SK-N-SH (cell line): ENCODE data around the gene ENKUR. TPM values are rescaled to one million over a fixed set of nuclear protein-coding genes. Genes with fewer than 3 reads are reported as not detected.

Experiments
- CTCF ChIA-PET: fragments of 300-600, 350-600 bp; formaldehyde crosslinking; extraction: SDS; loops from one replicate; lab custom pipeline; 2021; lab: Yijun Ruan, JAX
- POLR2A ChIA-PET: fragments of 350-600 bp; sonication (Branson Sonifier 250); formaldehyde crosslinking; extraction: SDS; loops from one replicate; lab custom pipeline; 2020; ENCODE audit warnings: antibody characterized with exemption, inconsistent platforms; lab: Yijun Ruan, JAX
- DNase-seq: peaks from one replicate; pipeline ENCODE4 v3.0.0; 2012
- H2AFZ ChIP-seq: fragments of 200-600 bp; sonication (generic); 2 replicates; pipeline ENCODE4 v1.8.1; 2016; ENCODE audit warnings: antibody characterized with exemption, mild to moderate bottlenecking, low read depth
- H3F3A ChIP-seq: fragments of 200-600 bp; sonication (generic); replicated peaks from 2 replicates; pipeline ENCODE3; 2016; ENCODE audit warnings: antibody characterized with exemption, mild to moderate bottlenecking; ENCODE audit not compliant: insufficient read depth
- H3K27ac ChIP-seq, 2 experiments: fragments of 200-500 bp in 1 of 2; fragments of 200-600 bp in 1 of 2; sonication (Bioruptor generic) in 1 of 2; sonication (generic), shearing (Covaris generic) in 1 of 2; 2 replicates each; pipeline versions ENCODE4 v1.5.1 to v1.6.1; 2014 to 2016; ENCODE audit warnings: low read depth in 2 of 2, inconsistent platforms in 1 of 2, low read length in 1 of 2, mild to moderate bottlenecking in 1 of 2, mixed read lengths in 1 of 2
- H3K27me3 ChIP-seq: fragments of 200-600 bp; sonication (generic), shearing (Covaris generic); 2 replicates; pipeline ENCODE4 v1.6.1; 2016; ENCODE audit warnings: mixed run types; ENCODE audit not compliant: insufficient read depth
- H3K36me3 ChIP-seq, 2 experiments: fragments of 200-500 bp in 1 of 2; fragments of 200-600 bp in 1 of 2; sonication (Bioruptor generic) in 1 of 2; sonication (generic) in 1 of 2; replicated peaks in 1 of 2; 2 replicates each; pipeline versions ENCODE3 to v1.5.1; 2014 to 2016; ENCODE audit warnings: low read length in 1 of 2, mild to moderate bottlenecking in 1 of 2; ENCODE audit not compliant: insufficient read depth in 2 of 2, control insufficient read depth in 1 of 2
- H3K4me1 ChIP-seq, 2 experiments: fragments of 200-500 bp in 1 of 2; fragments of 200-600 bp in 1 of 2; sonication (Bioruptor generic) in 1 of 2; sonication (generic), shearing (Covaris generic) in 1 of 2; 2 replicates each; pipeline versions ENCODE4 v1.5.1 to v1.6.1; 2014 to 2016; ENCODE audit warnings: low read depth in 1 of 2, low read length in 1 of 2, mixed run types in 1 of 2; ENCODE audit not compliant: insufficient read depth in 2 of 2, control insufficient read depth in 1 of 2
- H3K4me2 ChIP-seq: fragments of 200-600 bp; sonication (generic), shearing (Covaris generic); 2 replicates; pipeline ENCODE4 v1.6.1; 2017; ENCODE audit warnings: mixed run types
- H3K4me3 ChIP-seq, 2 experiments: fragments of 200-500 bp in 1 of 2; fragments of 200-600 bp in 1 of 2; sonication (Bioruptor generic) in 1 of 2; sonication (generic), shearing (Covaris generic) in 1 of 2; 2 replicates each; pipeline versions ENCODE4 v1.5.1 to v1.8.1; 2014 to 2016; ENCODE audit warnings: low read depth in 2 of 2, inconsistent platforms in 1 of 2, low read length in 1 of 2, mild to moderate bottlenecking in 1 of 2, mixed read lengths in 1 of 2, moderate library complexity in 1 of 2
- H3K79me2 ChIP-seq: fragments of 200-600 bp; sonication (generic); 2 replicates; pipeline ENCODE4 v1.8.1; 2017; ENCODE audit warnings: mild to moderate bottlenecking; ENCODE audit not compliant: insufficient read depth
- H3K9ac ChIP-seq: fragments of 200-600 bp; sonication (generic); 2 replicates; pipeline ENCODE4 v1.6.1; 2017; ENCODE audit warnings: mixed run types
- H3K9me2 ChIP-seq: fragments of 200-600 bp; sonication (generic); 2 replicates; pipeline ENCODE4 v1.6.1; 2017; ENCODE audit warnings: mixed run types
- H3K9me3 ChIP-seq: fragments of 200-600 bp; sonication (generic); 2 replicates; pipeline ENCODE4 v1.6.1; 2017; ENCODE audit warnings: mixed run types, mild to moderate bottlenecking, moderate library complexity
- H4K20me1 ChIP-seq: fragments of 200-600 bp; sonication (generic); 2 replicates; pipeline ENCODE4 v1.6.1; 2017; ENCODE audit warnings: mild to moderate bottlenecking, mixed run types; ENCODE audit not compliant: insufficient read depth
- ELF1 ChIP-seq: IDR thresholded peaks from 2 replicates; pipeline ENCODE4 v1.4.0; 2012
- EP300 ChIP-seq, 2 experiments: IDR thresholded peaks; 2 replicates each; pipeline versions ENCODE4 v1.4.0 to v1.6.1; 2012; ENCODE audit warnings: borderline replicate concordance in 1 of 2, low read depth in 1 of 2, low read length in 1 of 2
- EZH2phosphoT487 ChIP-seq: fragments of 200-600 bp; sonication (generic); IDR thresholded peaks from 2 replicates; pipeline ENCODE4 v1.6.1; 2017; ENCODE audit warnings: low read depth, mixed run types, mild to moderate bottlenecking, antibody characterized with exemption, moderate library complexity, borderline replicate concordance
- FOSL2 ChIP-seq: IDR thresholded peaks from 2 replicates; pipeline ENCODE4 v1.4.0; 2012; ENCODE audit warnings: low read depth, mild to moderate bottlenecking, moderate library complexity, borderline replicate concordance
- FOXJ3 ChIP-seq: sonication (generic); formaldehyde crosslinking; IDR thresholded peaks from 2 replicates; pipeline ENCODE4 v1.5.1; 2020; ENCODE audit warnings: mild to moderate bottlenecking, missing genetic modification reagents
- FOXM1 ChIP-seq: IDR thresholded peaks from 2 replicates; pipeline ENCODE4 v1.4.0; 2012; ENCODE audit warnings: low read depth, mild to moderate bottlenecking
- GABPA ChIP-seq: IDR thresholded peaks from 2 replicates; pipeline ENCODE4 v1.4.0; 2012; ENCODE audit warnings: low read depth, mild to moderate bottlenecking
- IRF3 ChIP-seq: fragments of 150-350 bp; IDR thresholded peaks from 2 replicates; pipeline ENCODE4 v1.6.1; 2016; ENCODE audit warnings: mild to moderate bottlenecking, low read depth, low read length
- JUND ChIP-seq: IDR thresholded peaks from 2 replicates; pipeline ENCODE4 v1.4.0; 2012
- MAX ChIP-seq: IDR thresholded peaks from 2 replicates; pipeline ENCODE4 v1.4.0; 2012; ENCODE audit warnings: low read depth
- NFIC ChIP-seq: IDR thresholded peaks from 2 replicates; pipeline ENCODE4 v1.4.0; 2012; ENCODE audit warnings: borderline replicate concordance
- PBX3 ChIP-seq: IDR thresholded peaks from 2 replicates; pipeline ENCODE4; 2012
- REST ChIP-seq: IDR thresholded peaks from 2 replicates; pipeline ENCODE4 v1.6.1; 2012; ENCODE audit warnings: mild to moderate bottlenecking, low read depth, low read length, moderate library complexity
- SIN3A ChIP-seq: IDR thresholded peaks from 2 replicates; pipeline ENCODE4 v1.6.1; 2012; ENCODE audit warnings: low read depth, mild to moderate bottlenecking, low read length, moderate library complexity, borderline replicate concordance
- SMC3 ChIP-seq: IDR thresholded peaks from 2 replicates; pipeline ENCODE4 v1.6.1; 2012; ENCODE audit warnings: low read depth, low read length, improper control_type of control experiment
- TAF1 ChIP-seq: IDR thresholded peaks from 2 replicates; pipeline ENCODE4 v1.6.1; 2012; ENCODE audit warnings: low read depth, mild to moderate bottlenecking, low read length, moderate library complexity, borderline replicate concordance
- TCF12 ChIP-seq: IDR thresholded peaks from 2 replicates; pipeline ENCODE4 v1.4.0; 2012
- USF1 ChIP-seq: IDR thresholded peaks from 2 replicates; pipeline ENCODE4 v1.4.0; 2012; ENCODE audit warnings: low read depth, borderline replicate concordance
- USF2 ChIP-seq: fragments of 150-350 bp; IDR thresholded peaks from 2 replicates; pipeline ENCODE4 v1.6.1; 2017; ENCODE audit warnings: antibody characterized with exemption, low read length, low read depth, borderline replicate concordance
- YY1 ChIP-seq: IDR thresholded peaks from 2 replicates; pipeline ENCODE4 v1.4.0; 2012; ENCODE audit warnings: low read depth, mild to moderate bottlenecking
- WGBS: methylation state at CpG from one replicate; pipeline ENCODE4 v1.1.6; 2017; ENCODE audit warnings: low lambda C conversion rate; 5-methylcytosine and 5-hydroxymethylcytosine counted together
- polyA plus RNA-seq, 3 experiments: library from polyadenylated mRNA; depleted of rRNA; stranded (reverse); fragments of >200 nt; gene quantifications; 2 replicates each; pipeline ENCODE4 v1.2.3, GENCODE V29; 2012

Gene ENKUR
- polyA plus RNA-seq, 1 of the 3 experiments (the other 2 are of a cell fraction): 0.13 TPM

- ChIA-PET POLR2A (no interaction called here), CTCF (no interaction called here)
- Histone ChIP-seq H3K9ac (no peak overlapping the region), H4K20me1 (no peaks in the 10 kb centered on the region), H3K9me3 (no peaks in the 10 kb centered on the region), H3K36me3 (no peaks in the 10 kb centered on the region), H3K27me3 (no peaks in the 10 kb centered on the region), H3K9me2 (no peaks in the 10 kb centered on the region), H3K4me2 (no peak overlapping the region), H3F3A (peaks cover 15% of the 10 kb centered on the region), H3K4me3 (no peak overlapping the region), H3K4me1 (peaks cover 8 to 16% of the 10 kb centered on the region in 2 experiments; a peak in 3 of 4 replicates), H3K27ac (no peak overlapping the region), H3K79me2 (no peaks in the 10 kb centered on the region), H2AFZ (no peak overlapping the region)
- 93% methylated on average over 5 of the region's 5 CpGs for WGBS
- DNase-seq: no peak
- TF ChIP-seq FOXJ3 (CRISPR knock-in tag) (no peak), IRF3 (no peak), NFIC (no peak), EZH2phosphoT487 (no peak), EP300 (IDR thresholded peaks at IDR 0.05; ENCODE audit: borderline replicate concordance in 1 of 2, low read depth in 1 of 2, low read length in 1 of 2) (no peak), MAX (no peak), SMC3 (no peak), USF2 (no peak), TCF12 (no peak), YY1 (no peak), SIN3A (no peak), ELF1 (no peak), FOXM1 (no peak), FOSL2 (no peak), TAF1 (no peak), PBX3 (no peak), REST (no peak), USF1 (no peak), JUND (no peak), GABPA (no peak)
These were observed 65.5 kb downstream of the ENKUR start for GRCh38 chr10:24950439-24950838.
